Jurkat, Clone E6-1 (cell line): ENCODE data around the gene OR9G1. TPM values are rescaled to one million over a fixed set of nuclear protein-coding genes. Genes with fewer than 3 reads are reported as not detected.
"Not testable (repeated sequence)": the region's sequence is repeated elsewhere in the genome, so short reads cannot be mapped to it uniquely, and the experiment has no call there.

Source experiments
- DNase-seq: peaks from one replicate; pipeline ENCODE4 v3.0.0-alpha.2; 2011; ENCODE audit warnings: low read depth, low spot score
- H3K4me3 ChIP-seq: 2 replicates; pipeline ENCODE4 v1.5.1; 2011; ENCODE audit warnings: mild to moderate bottlenecking, low read length, control low read depth, moderate library complexity
- polyA plus RNA-seq: library from polyadenylated mRNA; unstranded; fragments of >200 nt; gene quantifications from one replicate; pipeline ENCODE4 v1.2.1, GENCODE V29; 2012; ENCODE audit warnings: missing spikeins; ENCODE audit not compliant: insufficient read length, insufficient read depth

Gene OR9G1
- polyA plus RNA-seq = not detected

- no peak within 1 kb of the TSS for H3K4me3 ChIP-seq
- no peak for DNase-seq
These were observed at the start of gene OR9G1 for GRCh38 chr11:56698795-56699194. TSS of gene OR9G1 (plus strand) at chr11:56699095. CDS start at chr11:56700388, 1,293 bp downstream.

- DNase-seq = no peak
- no peak overlapping the region for H3K4me3 ChIP-seq
These were observed 39.1 kb upstream of the OR9G1 start for GRCh38 chr11:56659755-56660154.

- H3K4me3 ChIP-seq = no peak within 1 kb of the TSS
- DNase-seq = no peak
These were observed 35.5 kb upstream of the OR9G1 start, which contains the start of gene OR5AR1 for GRCh38 chr11:56663386-56663785. TSS of gene OR5AR1 (plus strand) at chr11:56663686. CDS start at chr11:56663686, 0 bp downstream.

GRCh38 chr11:56670984-56671383, 27.9 kb upstream of the OR9G1 start:
- no peak overlapping the region for H3K4me3 ChIP-seq
- DNase-seq = no peak

GRCh38 chr11:56688554-56689100, 10.3 kb upstream of the OR9G1 start:
- H3K4me3 ChIP-seq = no peak overlapping the region
- DNase-seq = no peak

GRCh38 chr11:56691179-56691578, 7.7 kb upstream of the OR9G1 start:
- not testable (repeated sequence) for DNase-seq, H3K4me3 ChIP-seq

GRCh38 chr11:56693428-56693827, 5.5 kb upstream of the OR9G1 start:
- no peak overlapping the region for H3K4me3 ChIP-seq
- no peak for DNase-seq

GRCh38 chr11:56700242-56700913, 1.5 kb downstream of the OR9G1 start:
- peak; percentile 40 for DNase-seq
- H3K4me3 ChIP-seq = no peak overlapping the region

- no peak for DNase-seq
- H3K4me3 ChIP-seq = no peak overlapping the region
These were observed 2.1 kb downstream of the OR9G1 start for GRCh38 chr11:56700914-56701485.

GRCh38 chr11:56705784-56706396, 7.0 kb downstream of the OR9G1 start:
- H3K4me3 ChIP-seq = no peak overlapping the region
- peak; percentile 49 for DNase-seq

GRCh38 chr11:56706486-56706885, 7.6 kb downstream of the OR9G1 start:
- H3K4me3 ChIP-seq = no peak overlapping the region
- peak; percentile 17 for DNase-seq

- no peak for DNase-seq
- H3K4me3 ChIP-seq = no peak overlapping the region
These were observed 15.3 kb downstream of the OR9G1 start for GRCh38 chr11:56714206-56714605.

GRCh38 chr11:56716379-56716854, 17.5 kb downstream of the OR9G1 start:
- no peak overlapping the region for H3K4me3 ChIP-seq
- no peak for DNase-seq

GRCh38 chr11:56720513-56720912, 21.6 kb downstream of the OR9G1 start:
- no peak overlapping the region for H3K4me3 ChIP-seq
- DNase-seq = no peak

GRCh38 chr11:56740107-56740506, 41.2 kb downstream of the OR9G1 start:
- no peak overlapping the region for H3K4me3 ChIP-seq
- no peak for DNase-seq

GRCh38 chr11:56740886-56741285, 42.0 kb downstream of the OR9G1 start:
- H3K4me3 ChIP-seq = no peak overlapping the region
- no peak for DNase-seq

- no peak for DNase-seq
- H3K4me3 ChIP-seq = no peak within 1 kb of the TSS
These were observed 49.7 kb downstream of the OR9G1 start, which contains the start of gene OR9G4 for GRCh38 chr11:56748597-56748996. TSS of gene OR9G4 (minus strand) at chr11:56748697. CDS start at chr11:56743766, 4,931 bp downstream.

- no peak overlapping the region for H3K4me3 ChIP-seq
- DNase-seq = no peak
These were observed 51.3 kb downstream of the OR9G1 start for GRCh38 chr11:56750190-56750589.

- no peak for DNase-seq
- no peak overlapping the region for H3K4me3 ChIP-seq
These were observed 52.6 kb downstream of the OR9G1 start for GRCh38 chr11:56751480-56751879.
